SU-DHL-6 (cell line): Measurements from ENCODE around the gene B4GALNT3.

Source experiments
- H2AFZ ChIP-seq: fragments of 200-600 bp; sonication (generic); 2 replicates; pipeline ENCODE4 v1.6.1; 2014; ENCODE audit warnings: low read depth, mild to moderate bottlenecking, moderate library complexity, mixed read lengths, antibody characterized with exemption, low read length; ENCODE audit not compliant: severe bottlenecking
- H3F3A ChIP-seq: fragments of 200-600 bp; shearing (Covaris generic); 2 replicates; pipeline ENCODE4 v1.6.0; 2016; ENCODE audit warnings: antibody characterized with exemption, mild to moderate bottlenecking; ENCODE audit not compliant: insufficient read depth
- H3K27ac ChIP-seq: fragments of 200-600 bp; sonication (generic); 2 replicates; pipeline ENCODE4 v1.5.1; 2016; ENCODE audit warnings: low read depth, mild to moderate bottlenecking, low read length, moderate library complexity, mixed read lengths
- H3K27me3 ChIP-seq: fragments of 200-600 bp; sonication (generic), shearing (Covaris generic); 2 replicates; pipeline ENCODE4 v1.6.0; 2014; ENCODE audit warnings: mild to moderate bottlenecking, low read length
- H3K36me3 ChIP-seq: fragments of 200-600 bp; sonication (generic); 2 replicates; pipeline ENCODE4 v1.6.1; 2014; ENCODE audit warnings: mild to moderate bottlenecking, low read length, mixed read lengths
- H3K4me2 ChIP-seq: fragments of 300-600, 200-600 bp; shearing (Covaris generic), sonication (generic); 2 replicates; pipeline ENCODE4 v1.6.0; 2014; ENCODE audit warnings: low read length, low read depth, mild to moderate bottlenecking; ENCODE audit not compliant: poor library complexity, severe bottlenecking
- H3K4me3 ChIP-seq: fragments of 200-600 bp; sonication (generic); 2 replicates; pipeline ENCODE4 v1.5.1; 2014; ENCODE audit warnings: antibody characterized with exemption, low read length, mild to moderate bottlenecking, mixed read lengths; ENCODE audit not compliant: insufficient read depth, poor library complexity, severe bottlenecking
- H3K79me2 ChIP-seq: fragments of 200-600 bp; sonication (generic); 2 replicates; pipeline ENCODE4 v1.6.1; 2014; ENCODE audit warnings: mild to moderate bottlenecking, low read length, moderate library complexity; ENCODE audit not compliant: insufficient read depth
- H3K9ac ChIP-seq: fragments of 200-600 bp; sonication (generic); 2 replicates; pipeline ENCODE4 v1.7.0; 2014; ENCODE audit warnings: mild to moderate bottlenecking, low read length
- H3K9me2 ChIP-seq: fragments of 200-600 bp; sonication (generic); replicated peaks from 2 replicates; pipeline ENCODE4 v1.6.1; 2014; ENCODE audit warnings: low read length; ENCODE audit not compliant: insufficient read depth
- H3K9me3 ChIP-seq: fragments of 200-600 bp; sonication (generic); 2 replicates; pipeline ENCODE4 v1.6.1; 2014; ENCODE audit warnings: low read length, mixed read lengths; ENCODE audit not compliant: insufficient read depth
- H4K20me1 ChIP-seq: fragments of 200-600 bp; sonication (generic); 2 replicates; pipeline ENCODE4 v1.6.1; 2014; ENCODE audit warnings: low read depth, mild to moderate bottlenecking, antibody characterized with exemption, low read length, moderate library complexity, mixed read lengths
- EZH2phosphoT487 ChIP-seq: fragments of 200-600 bp; sonication (generic), shearing (Covaris generic); conservative IDR thresholded peaks from 2 replicates; pipeline ENCODE4 v1.6.1; 2018; ENCODE audit warnings: mild to moderate bottlenecking, antibody characterized with exemption, low read length, moderate library complexity, mixed read lengths
- TF ChIP-seq, protein P1 (sequence below): fragments of 200-600 bp; sonication (generic); IDR thresholded peaks from one replicate; pipeline ENCODE4 v1.5.1; 2017; ENCODE audit warnings: antibody characterized with exemption, mild to moderate bottlenecking, low read length, moderate library complexity; ENCODE audit not compliant: insufficient read depth, poor library complexity, severe bottlenecking

The B4GALNT3 gene

DNA sequence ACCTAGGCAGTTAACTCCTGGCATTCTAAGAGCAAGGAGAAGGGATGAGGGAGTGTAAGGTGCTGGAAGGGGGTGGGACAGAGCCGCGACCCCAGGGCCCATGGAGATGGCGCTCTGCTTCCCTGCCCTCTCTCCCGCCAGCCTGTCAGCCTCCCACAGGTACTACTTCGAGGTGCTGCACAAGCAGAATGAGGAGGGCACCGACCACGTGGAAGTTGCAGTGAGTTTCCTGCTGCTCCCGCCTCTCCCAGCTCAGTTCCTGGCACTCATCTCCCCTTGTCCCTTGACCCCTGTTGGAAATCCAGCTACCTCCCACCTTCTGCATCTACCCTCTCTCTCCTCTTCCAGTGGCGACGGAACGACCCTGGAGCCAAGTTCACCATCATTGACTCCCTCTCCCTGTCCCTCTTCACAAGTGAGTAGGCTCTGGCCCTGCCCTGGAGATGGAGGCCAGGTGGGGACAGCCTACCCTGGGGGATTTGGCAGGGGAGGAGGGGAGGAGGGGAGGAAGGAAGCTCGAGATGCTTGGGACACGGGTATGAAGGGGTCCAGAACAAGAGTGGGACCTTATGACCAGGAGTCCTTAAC lies 88.2 kb downstream of the B4GALNT3 start:
- TF ChIP-seq, protein P1, sequence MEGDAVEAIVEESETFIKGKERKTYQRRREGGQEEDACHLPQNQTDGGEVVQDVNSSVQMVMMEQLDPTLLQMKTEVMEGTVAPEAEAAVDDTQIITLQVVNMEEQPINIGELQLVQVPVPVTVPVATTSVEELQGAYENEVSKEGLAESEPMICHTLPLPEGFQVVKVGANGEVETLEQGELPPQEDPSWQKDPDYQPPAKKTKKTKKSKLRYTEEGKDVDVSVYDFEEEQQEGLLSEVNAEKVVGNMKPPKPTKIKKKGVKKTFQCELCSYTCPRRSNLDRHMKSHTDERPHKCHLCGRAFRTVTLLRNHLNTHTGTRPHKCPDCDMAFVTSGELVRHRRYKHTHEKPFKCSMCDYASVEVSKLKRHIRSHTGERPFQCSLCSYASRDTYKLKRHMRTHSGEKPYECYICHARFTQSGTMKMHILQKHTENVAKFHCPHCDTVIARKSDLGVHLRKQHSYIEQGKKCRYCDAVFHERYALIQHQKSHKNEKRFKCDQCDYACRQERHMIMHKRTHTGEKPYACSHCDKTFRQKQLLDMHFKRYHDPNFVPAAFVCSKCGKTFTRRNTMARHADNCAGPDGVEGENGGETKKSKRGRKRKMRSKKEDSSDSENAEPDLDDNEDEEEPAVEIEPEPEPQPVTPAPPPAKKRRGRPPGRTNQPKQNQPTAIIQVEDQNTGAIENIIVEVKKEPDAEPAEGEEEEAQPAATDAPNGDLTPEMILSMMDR: no peak
- no peak for TF ChIP-seq EZH2phosphoT487
- Histone ChIP-seq H4K20me1 (no peaks in the 10 kb centered on the region), H3K4me3 (no peak overlapping the region), H3K27me3 (no peaks in the 10 kb centered on the region), H3K79me2 (no peaks in the 10 kb centered on the region), H3K9me3 (no peaks in the 10 kb centered on the region), H3K27ac (no peak overlapping the region), H3K36me3 (no peaks in the 10 kb centered on the region), H3K9ac (no peak overlapping the region), H2AFZ (no peak overlapping the region), H3K4me2 (no peak overlapping the region), H3K9me2 (no peaks in the 10 kb centered on the region), H3F3A (no peaks in the 10 kb centered on the region)

DNA sequence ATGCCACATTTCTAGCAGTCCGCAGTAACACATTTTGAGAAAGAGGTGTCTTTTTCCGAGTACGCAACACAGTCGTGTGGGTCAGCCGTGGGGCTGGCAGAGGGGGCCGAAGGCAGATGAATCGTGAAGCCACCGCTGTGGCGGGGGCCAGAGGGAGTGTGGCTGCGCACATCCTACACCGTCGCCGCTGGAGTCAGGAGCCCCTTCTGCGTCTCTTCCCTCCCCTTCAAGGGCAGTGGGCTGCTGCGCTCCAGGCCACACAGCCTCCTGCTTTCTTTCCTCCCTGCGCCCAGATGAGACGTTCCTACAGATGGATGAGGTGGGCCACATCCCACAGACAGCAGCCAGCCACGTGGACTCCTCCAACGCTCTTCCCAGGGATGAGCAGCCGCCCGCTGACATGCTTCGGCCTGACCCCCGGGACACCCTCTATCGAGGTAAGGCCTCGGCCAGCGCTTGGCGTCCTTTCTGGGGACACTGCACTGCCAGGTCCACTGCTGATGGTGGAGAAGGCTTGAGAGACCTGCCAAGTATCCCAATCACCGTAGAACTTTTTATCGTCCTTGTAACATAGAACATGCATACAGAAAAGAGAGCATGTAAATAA lies 89.8 kb downstream of the B4GALNT3 start:
- no peak overlapping the region for H3K27ac ChIP-seq
- no peaks in the 10 kb centered on the region for H3K79me2 ChIP-seq
- H3F3A ChIP-seq: no peaks in the 10 kb centered on the region
- no peaks in the 10 kb centered on the region for H4K20me1 ChIP-seq
- H3K36me3 ChIP-seq: no peaks in the 10 kb centered on the region
- no peak overlapping the region for H3K4me2 ChIP-seq
- no peak for TF ChIP-seq EZH2phosphoT487
- TF ChIP-seq, protein P1: no peak
- H3K4me3 ChIP-seq: no peak overlapping the region
- H3K9ac ChIP-seq: no peak overlapping the region
- no peaks in the 10 kb centered on the region for H3K9me2 ChIP-seq
- no peaks in the 10 kb centered on the region for H3K27me3 ChIP-seq
- no peak overlapping the region for H2AFZ ChIP-seq
- no peaks in the 10 kb centered on the region for H3K9me3 ChIP-seq

DNA sequence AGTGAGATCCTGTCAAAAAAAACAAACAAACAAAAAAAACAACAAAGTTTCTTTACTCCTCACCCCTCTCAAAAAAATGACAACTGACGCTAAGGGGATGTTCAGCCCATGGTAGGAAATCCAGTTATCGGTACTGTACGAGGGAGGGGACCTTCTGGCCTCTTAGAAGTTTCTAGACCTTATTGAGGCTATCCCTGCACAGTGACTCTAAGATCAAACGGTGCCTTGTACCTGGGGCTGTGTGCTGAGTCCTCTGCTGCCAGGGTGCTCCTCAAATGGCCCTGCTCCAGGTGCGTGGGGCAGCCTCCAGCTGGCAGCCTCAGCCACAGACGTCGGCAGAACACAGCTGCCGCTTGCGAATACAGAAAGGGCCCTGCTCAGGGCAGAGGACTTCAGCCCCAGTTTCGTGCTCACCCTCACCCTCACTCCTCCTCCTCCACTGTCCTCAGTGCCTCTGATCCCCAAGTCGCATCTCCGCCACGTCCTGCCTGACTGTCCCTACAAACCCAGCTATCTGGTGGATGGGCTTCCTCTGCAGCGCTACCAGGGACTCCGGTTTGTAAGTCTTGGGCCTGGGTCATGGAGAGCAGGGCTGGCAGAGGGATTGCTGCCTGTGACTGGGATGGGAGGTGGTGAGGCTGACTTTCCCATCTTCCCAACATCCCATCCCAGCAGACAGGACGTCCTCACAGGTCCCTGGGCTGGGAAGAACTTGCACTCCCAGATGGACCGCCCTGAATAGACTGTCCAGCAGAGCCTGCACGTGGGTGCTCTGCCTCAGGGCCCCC lies 90.9 kb downstream of the B4GALNT3 start:
- H3K9me3 ChIP-seq: no peaks in the 10 kb centered on the region
- no peaks in the 10 kb centered on the region for H3K36me3 ChIP-seq
- no peak for TF ChIP-seq EZH2phosphoT487
- TF ChIP-seq, protein P1: no peak
- H3K4me2 ChIP-seq: no peak overlapping the region
- no peak overlapping the region for H3K27ac ChIP-seq
- H4K20me1 ChIP-seq: no peaks in the 10 kb centered on the region
- no peaks in the 10 kb centered on the region for H3F3A ChIP-seq
- H3K4me3 ChIP-seq: no peak overlapping the region
- no peaks in the 10 kb centered on the region for H3K27me3 ChIP-seq
- H3K9ac ChIP-seq: no peak overlapping the region
- H3K79me2 ChIP-seq: no peaks in the 10 kb centered on the region
- H2AFZ ChIP-seq: no peak overlapping the region
- no peaks in the 10 kb centered on the region for H3K9me2 ChIP-seq
